ENCODE measurements around the gene CPNE4. TPM values are rescaled to one million over a fixed set of nuclear protein-coding genes. Genes with fewer than 3 reads are reported as not detected.

CPNE4 gene
- total RNA-seq, 1 experiment from 2014 or later = 0.41 TPM

- TF ChIP-seq CTCF (IDR thresholded peaks at IDR 0.05; ENCODE audit: insufficient read depth in 1 of 2, low read depth in 1 of 2, low read length in 1 of 2, severe bottlenecking in 1 of 2, unreplicated experiment in 1 of 2) = no peak
- POLR2A ChIA-PET = interaction anchor here (0.6 kb wide), 1 partner anchor 78 kb away, joined by 3 read pairs; no protein-coding TSS in a partner anchor
- CTCF ChIA-PET = no interaction called here
- Mint-ChIP-seq H3K4me3 (ENCODE audit: unreplicated experiment) (no peak overlapping the region), H3K9me3 (ENCODE audit: unreplicated experiment) (no peaks in the 10 kb centered on the region), H3K4me1 (ENCODE audit: low read depth, unreplicated experiment) (no peaks in the 10 kb centered on the region), H3K27ac (ENCODE audit: unreplicated experiment) (no peak overlapping the region), H3K36me3 (ENCODE audit: insufficient read depth, unreplicated experiment) (peaks cover 30% of the 10 kb centered on the region), H3K27me3 (ENCODE audit: insufficient read depth, unreplicated experiment) (no peaks in the 10 kb centered on the region)
- DNase-seq = no peak
- H3K27me3 ChIP-seq (replicated peaks; ENCODE audit: control insufficient read depth, insufficient read depth, low read length) = no peaks in the 10 kb centered on the region
- intact Hi-C loops (cut with micrococcal nuclease; ENCODE audit: unreplicated experiment) = no loop called here
- H3K9me3 ChIP-seq = no peaks in the 10 kb centered on the region
- no peak overlapping the region for H3K4me3 ChIP-seq (ENCODE audit: low read depth, low read length)
- no TSS peak for BruUV-seq (replicated peaks)
- H3K4me1 ChIP-seq = no peaks in the 10 kb centered on the region
- H3K36me3 ChIP-seq (ENCODE audit: control insufficient read depth, insufficient read depth, low read length) = no peaks in the 10 kb centered on the region
Measured at GRCh38 chr3:131485119-131485518, 549.7 kb downstream of the CPNE4 start.

- ChIA-PET CTCF (no interaction called here), POLR2A (interaction anchor here (0.6 kb wide), 1 partner anchor 77 kb away, joined by 3 read pairs; no protein-coding TSS in a partner anchor)
- Mint-ChIP-seq H3K27me3 (ENCODE audit: insufficient read depth, unreplicated experiment) (no peaks in the 10 kb centered on the region), H3K27ac (ENCODE audit: unreplicated experiment) (no peak overlapping the region), H3K36me3 (ENCODE audit: insufficient read depth, unreplicated experiment) (peaks cover 30% of the 10 kb centered on the region), H3K4me3 (ENCODE audit: unreplicated experiment) (no peak overlapping the region), H3K4me1 (ENCODE audit: low read depth, unreplicated experiment) (no peaks in the 10 kb centered on the region), H3K9me3 (ENCODE audit: unreplicated experiment) (no peaks in the 10 kb centered on the region)
- Histone ChIP-seq H3K4me1 (no peaks in the 10 kb centered on the region), H3K4me3 (ENCODE audit: low read depth, low read length) (no peak overlapping the region), H3K36me3 (ENCODE audit: control insufficient read depth, insufficient read depth, low read length) (no peaks in the 10 kb centered on the region), H3K9me3 (no peaks in the 10 kb centered on the region), H3K27me3 (replicated peaks; ENCODE audit: control insufficient read depth, insufficient read depth, low read length) (no peaks in the 10 kb centered on the region)
- no peak for DNase-seq
- no peak for TF ChIP-seq CTCF (IDR thresholded peaks at IDR 0.05; ENCODE audit: insufficient read depth in 1 of 2, low read depth in 1 of 2, low read length in 1 of 2, severe bottlenecking in 1 of 2, unreplicated experiment in 1 of 2)
- no TSS peak for BruUV-seq (replicated peaks)
- intact Hi-C loops (cut with micrococcal nuclease; ENCODE audit: unreplicated experiment) = no loop called here
Measured at GRCh38 chr3:131484496-131485111, 550.2 kb downstream of the CPNE4 start.

Small RNA genes within 50 kb of the gene (microRNA-seq; reads per million reads assigned to microRNA genes)
- gene MIR5704 = not detected
